AG09319 (cell line): ENCODE results near the gene OR4D6.

ENCODE experiments used
- DNase-seq: peaks from one replicate; pipeline ENCODE4 v3.0.0-alpha.2; 2010; ENCODE audit warnings: low read depth; ENCODE audit errors: extremely low read depth
- TF ChIP-seq, protein P1 (sequence below): IDR thresholded peaks from 2 replicates; pipeline ENCODE4 v1.5.1; 2011; ENCODE audit warnings: low read depth, mild to moderate bottlenecking, inconsistent platforms, low read length, moderate library complexity

The OR4D6 gene

DNA sequence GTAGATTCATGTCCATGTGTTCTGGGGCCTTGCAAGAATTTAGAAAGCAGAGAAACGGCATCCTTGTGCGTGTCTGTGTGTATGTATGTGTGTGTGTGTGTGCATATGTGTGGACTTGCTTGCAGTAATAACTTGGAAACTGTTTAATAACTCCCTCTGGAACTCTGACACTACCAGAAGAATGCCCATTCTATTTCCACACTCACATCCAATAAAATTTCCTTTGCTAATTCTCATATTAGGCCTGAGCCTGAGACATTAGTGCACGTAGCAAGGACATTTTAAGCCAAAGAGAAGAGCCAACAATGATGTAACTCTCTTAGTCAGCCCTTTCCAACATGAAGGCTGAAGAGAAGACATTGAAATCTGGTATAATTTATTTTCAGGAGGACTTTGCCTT lies 3.2 kb downstream of the OR4D6 start:
- TF ChIP-seq, protein P1, sequence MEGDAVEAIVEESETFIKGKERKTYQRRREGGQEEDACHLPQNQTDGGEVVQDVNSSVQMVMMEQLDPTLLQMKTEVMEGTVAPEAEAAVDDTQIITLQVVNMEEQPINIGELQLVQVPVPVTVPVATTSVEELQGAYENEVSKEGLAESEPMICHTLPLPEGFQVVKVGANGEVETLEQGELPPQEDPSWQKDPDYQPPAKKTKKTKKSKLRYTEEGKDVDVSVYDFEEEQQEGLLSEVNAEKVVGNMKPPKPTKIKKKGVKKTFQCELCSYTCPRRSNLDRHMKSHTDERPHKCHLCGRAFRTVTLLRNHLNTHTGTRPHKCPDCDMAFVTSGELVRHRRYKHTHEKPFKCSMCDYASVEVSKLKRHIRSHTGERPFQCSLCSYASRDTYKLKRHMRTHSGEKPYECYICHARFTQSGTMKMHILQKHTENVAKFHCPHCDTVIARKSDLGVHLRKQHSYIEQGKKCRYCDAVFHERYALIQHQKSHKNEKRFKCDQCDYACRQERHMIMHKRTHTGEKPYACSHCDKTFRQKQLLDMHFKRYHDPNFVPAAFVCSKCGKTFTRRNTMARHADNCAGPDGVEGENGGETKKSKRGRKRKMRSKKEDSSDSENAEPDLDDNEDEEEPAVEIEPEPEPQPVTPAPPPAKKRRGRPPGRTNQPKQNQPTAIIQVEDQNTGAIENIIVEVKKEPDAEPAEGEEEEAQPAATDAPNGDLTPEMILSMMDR: no peak
- DNase-seq: no peak

DNA sequence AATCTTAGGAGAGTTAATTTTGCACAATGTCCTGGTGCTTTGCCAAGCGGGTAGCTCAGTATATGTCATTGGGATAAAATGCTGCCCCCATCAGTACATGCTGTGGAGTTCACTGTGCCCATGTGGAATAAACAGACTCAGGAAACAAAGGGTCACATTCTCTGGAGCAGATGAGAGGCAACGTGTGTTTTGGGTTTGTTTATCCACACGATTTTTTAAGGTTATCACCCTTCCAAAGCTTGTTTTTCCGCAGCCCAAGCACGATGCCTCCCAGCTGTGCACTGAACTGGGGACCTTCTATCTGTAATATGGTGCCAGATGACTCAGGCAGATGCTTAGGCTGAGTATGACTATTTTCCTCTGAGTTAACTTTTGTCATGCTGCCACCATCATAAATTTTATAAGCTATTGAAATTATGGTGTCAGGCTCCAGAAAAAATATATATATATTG lies 6.5 kb downstream of the OR4D6 start:
- no peak for DNase-seq
- TF ChIP-seq, protein P1: no peak

DNA sequence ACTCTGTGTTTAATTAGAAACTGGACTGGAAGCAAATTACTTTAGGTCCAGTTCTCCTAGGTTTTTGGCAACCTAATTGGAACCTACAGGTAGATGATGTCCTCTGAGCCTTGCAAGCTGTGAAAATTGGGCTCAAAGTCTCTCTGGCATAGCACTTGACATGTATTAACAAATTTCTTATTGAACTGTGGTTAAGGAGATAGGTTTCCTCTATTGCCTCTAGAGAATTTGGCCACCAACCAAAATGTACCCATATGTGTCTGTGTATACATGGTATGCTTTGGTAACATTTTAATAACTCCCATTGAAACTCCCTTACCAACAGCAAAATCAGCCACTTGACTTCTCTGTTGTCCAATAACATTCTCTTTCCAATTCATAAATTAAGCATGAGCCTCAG lies 16.3 kb downstream of the OR4D6 start, which contains the start of gene OR4D10:
Gene OR4D10, plus strand, starts transcription at position 301 of the 400 bp plus-strand sequence. CDS start 4,115 bp downstream, outside the sequence.
- no peak for DNase-seq
- TF ChIP-seq, protein P1: no peak

DNA sequence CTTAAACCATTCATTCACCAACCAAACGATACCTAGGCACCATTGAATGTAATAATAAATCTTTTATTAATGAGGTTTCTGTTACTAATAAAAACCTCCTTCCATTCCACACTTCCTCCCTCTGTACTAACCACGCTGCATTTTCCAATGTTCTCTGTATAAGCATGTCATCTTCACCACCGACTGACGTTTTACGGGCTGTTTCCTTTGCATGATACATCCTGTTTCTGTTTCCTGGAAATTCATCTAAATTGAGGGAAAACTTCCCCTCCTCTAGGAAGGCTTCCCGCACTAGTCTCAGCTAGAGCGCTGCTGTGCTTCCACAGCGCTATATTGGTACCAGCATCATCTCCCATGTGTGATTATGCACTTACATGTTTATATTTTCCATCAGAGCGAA lies 18.4 kb downstream of the OR4D6 start:
- TF ChIP-seq, protein P1: no peak
- no peak for DNase-seq

DNA sequence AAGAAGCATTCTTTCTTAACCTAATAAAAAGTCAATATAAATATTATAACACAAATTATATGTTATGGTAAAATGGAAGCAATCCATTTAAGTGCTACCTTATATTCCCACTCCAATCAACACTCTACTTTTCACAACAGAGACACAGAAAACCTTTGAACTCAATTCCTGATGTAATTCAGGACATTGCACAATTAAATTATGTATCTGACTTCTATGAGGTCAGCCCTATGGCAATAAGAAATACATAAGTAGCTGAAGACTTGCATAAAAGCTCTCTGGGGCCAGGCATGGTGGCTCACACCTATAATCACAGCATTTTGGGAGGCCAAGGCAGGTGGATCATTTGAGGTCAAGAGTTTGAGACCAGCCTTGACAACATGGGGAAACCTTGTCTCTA lies 23.1 kb downstream of the OR4D6 start:
- no peak for DNase-seq
- TF ChIP-seq, protein P1: no peak

DNA sequence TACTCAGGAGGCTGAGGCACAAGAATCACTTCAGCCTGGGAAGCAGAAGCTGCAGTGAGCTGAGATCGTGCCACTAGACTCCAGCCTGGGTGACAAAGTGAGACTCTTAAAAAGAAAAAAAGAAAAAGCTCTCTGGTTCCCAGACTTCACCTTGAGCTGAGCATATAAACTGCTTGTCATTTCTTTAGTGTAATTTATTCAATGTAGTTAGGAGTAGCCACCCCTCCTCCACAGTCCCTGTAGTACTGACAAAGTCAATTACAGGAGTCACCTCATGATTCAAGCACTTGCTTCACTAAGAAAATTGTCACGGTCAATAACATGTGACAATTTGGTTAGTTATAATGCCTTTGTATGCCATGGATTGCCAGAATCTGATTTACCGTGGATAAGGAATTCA lies 23.6 kb downstream of the OR4D6 start:
- TF ChIP-seq, protein P1: no peak
- DNase-seq: no peak

DNA sequence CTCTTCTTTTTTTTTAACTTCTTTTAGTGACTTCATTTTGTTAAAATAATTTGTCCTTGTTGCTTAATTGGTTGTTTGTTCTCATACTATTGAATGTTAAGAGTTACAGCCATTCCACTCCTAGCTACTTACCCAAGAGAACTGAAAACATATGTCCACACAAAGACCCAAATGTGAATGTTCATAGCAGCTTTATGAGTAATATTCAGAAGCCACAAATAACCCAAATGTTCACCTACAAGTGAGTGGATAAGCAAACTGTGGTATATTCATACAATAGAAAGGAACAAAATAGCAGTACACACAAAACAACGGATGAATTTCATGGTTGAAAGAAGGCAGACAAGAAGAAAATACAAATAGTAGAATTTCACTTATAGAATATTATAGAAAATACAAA lies 45.2 kb downstream of the OR4D6 start:
- TF ChIP-seq, protein P1: no peak
- DNase-seq: no peak
